Karpas-422 (cell line): ENCODE data around the gene UNC5C. TPM values are rescaled to one million over a fixed set of nuclear protein-coding genes. Genes with fewer than 3 reads are reported as not detected.
A peak's percentile ranks its signal among the peaks of the same experiment; 100 is the strongest.

Source experiments
- DNase-seq: peaks from one replicate; pipeline ENCODE4 v3.0.0-alpha.2; 2015
- H2AFZ ChIP-seq: fragments of 200-600 bp; sonication (generic); 2 replicates; pipeline ENCODE4 v1.6.1; 2014; ENCODE audit warnings: antibody characterized with exemption, low read length, mixed read lengths
- H3K27ac ChIP-seq: fragments of 200-600 bp; sonication (generic); 2 replicates; pipeline ENCODE4 v1.5.1; 2014; ENCODE audit warnings: mild to moderate bottlenecking, low read length, moderate library complexity
- H3K27me3 ChIP-seq: fragments of 200-600 bp; sonication (generic); 2 replicates; pipeline ENCODE4 v1.6.1; 2014; ENCODE audit warnings: low read length, mixed read lengths
- H3K36me3 ChIP-seq: fragments of 200-600 bp; sonication (generic); 2 replicates; pipeline ENCODE4 v1.6.1; 2014; ENCODE audit warnings: low read length, mixed read lengths; ENCODE audit not compliant: insufficient read depth
- H3K4me1 ChIP-seq: fragments of 200-600 bp; sonication (generic); 2 replicates; pipeline ENCODE4 v1.6.1; 2014; ENCODE audit warnings: mild to moderate bottlenecking, low read length, mixed read lengths
- H3K4me2 ChIP-seq: fragments of 200-600 bp; sonication (generic); 2 replicates; pipeline ENCODE4 v1.6.1; 2014; ENCODE audit warnings: low read length, low read depth, mild to moderate bottlenecking; ENCODE audit not compliant: poor library complexity, severe bottlenecking
- H3K4me3 ChIP-seq: fragments of 200-600 bp; sonication (generic); 2 replicates; pipeline ENCODE4 v1.5.1; 2014; ENCODE audit warnings: mild to moderate bottlenecking, antibody characterized with exemption, low read length, mixed read lengths
- H3K79me2 ChIP-seq: fragments of 200-600 bp; sonication (generic); 2 replicates; pipeline ENCODE4 v1.6.1; 2014; ENCODE audit warnings: mild to moderate bottlenecking, low read length, mixed read lengths
- H3K9ac ChIP-seq: fragments of 200-600 bp; sonication (generic); 2 replicates; pipeline ENCODE4 v1.6.0; 2014; ENCODE audit warnings: low read length
- H3K9me2 ChIP-seq: fragments of 200-600 bp; sonication (generic), shearing (Covaris generic); replicated peaks from 2 replicates; pipeline ENCODE4 v1.6.0; 2014; ENCODE audit warnings: mild to moderate bottlenecking, low read length, moderate library complexity; ENCODE audit not compliant: insufficient read depth
- H3K9me3 ChIP-seq: fragments of 300-700, 200-600 bp; sonication (generic); 2 replicates; pipeline ENCODE4 v1.6.1; 2014; ENCODE audit warnings: low read length, mixed read lengths
- H4K20me1 ChIP-seq: fragments of 200-600 bp; sonication (generic); 2 replicates; pipeline ENCODE4 v1.6.1; 2014; ENCODE audit warnings: mild to moderate bottlenecking, antibody characterized with exemption, low read length, low read depth; ENCODE audit not compliant: insufficient read depth
- total RNA-seq: library from RNA; depleted of rRNA; stranded (reverse); fragments of >200 nt; shearing (Covaris generic); gene quantifications from 2 replicates; pipeline ENCODE4 v1.2.3, GENCODE V29; 2014; ENCODE audit warnings: low replicate concordance

UNC5C gene
- total RNA-seq, 1 experiment from 2014 or later, result not detected

DNA sequence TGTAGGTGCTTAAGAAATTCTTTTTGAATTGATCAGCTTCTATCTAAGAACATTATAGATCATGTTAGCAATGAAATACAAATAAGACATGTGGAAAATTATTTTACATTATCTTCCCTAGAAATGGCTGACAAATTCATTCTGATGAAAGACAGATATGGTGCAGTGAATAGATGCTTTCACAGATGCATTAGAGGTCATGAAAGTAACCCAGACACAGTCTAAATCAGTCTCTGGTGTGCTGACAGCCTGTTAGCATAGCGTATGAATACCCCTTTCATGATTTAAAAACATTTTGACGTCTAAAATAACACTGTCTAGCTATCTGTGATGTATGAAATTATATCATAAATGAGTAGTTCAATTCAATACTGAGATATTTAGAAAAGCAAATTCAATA is 180.9 kb downstream of the UNC5C start:
- no peak overlapping the region for H2AFZ ChIP-seq
- H3K79me2 ChIP-seq, result no peaks in the 10 kb centered on the region
- H3K27me3 ChIP-seq, result no peaks in the 10 kb centered on the region
- no peaks in the 10 kb centered on the region for H3K4me1 ChIP-seq
- H3K9me2 ChIP-seq, result no peaks in the 10 kb centered on the region
- H3K36me3 ChIP-seq, result no peaks in the 10 kb centered on the region
- no peak overlapping the region for H3K4me2 ChIP-seq
- no peak overlapping the region for H3K27ac ChIP-seq
- H3K9ac ChIP-seq, result no peak overlapping the region
- H3K9me3 ChIP-seq, result no peaks in the 10 kb centered on the region
- no peak overlapping the region for H3K4me3 ChIP-seq
- no peaks in the 10 kb centered on the region for H4K20me1 ChIP-seq
- DNase-seq, result no peak

DNA sequence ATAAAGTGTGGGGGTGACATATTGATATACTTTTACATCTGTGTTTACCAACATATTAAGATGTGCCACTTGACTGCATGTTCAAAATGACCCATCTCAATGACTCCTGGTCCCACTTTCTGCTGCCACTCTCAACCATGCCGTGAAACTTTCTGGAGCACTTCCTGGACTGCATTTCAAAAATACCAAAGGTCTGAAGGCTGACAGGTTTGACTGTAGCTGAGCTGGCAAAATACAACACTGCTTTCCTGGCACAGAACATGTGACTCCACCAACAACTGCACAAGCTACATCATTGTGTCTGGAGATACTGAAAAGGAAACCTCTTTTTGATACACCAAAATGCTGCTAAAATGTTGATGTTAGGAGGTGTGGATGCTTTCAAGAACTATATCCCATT is 184.8 kb downstream of the UNC5C start:
- Histone ChIP-seq H3K79me2 (no peaks in the 10 kb centered on the region), H3K4me3 (no peak overlapping the region), H4K20me1 (no peaks in the 10 kb centered on the region), H3K36me3 (no peaks in the 10 kb centered on the region), H3K27me3 (no peaks in the 10 kb centered on the region), H3K9me3 (no peaks in the 10 kb centered on the region), H3K27ac (no peak overlapping the region), H3K9me2 (no peaks in the 10 kb centered on the region), H3K9ac (no peak overlapping the region), H3K4me2 (no peak overlapping the region), H3K4me1 (no peaks in the 10 kb centered on the region), H2AFZ (no peak overlapping the region)
- no peak for DNase-seq

GRCh38 chr4:95363559-95363925 is 185.2 kb downstream of the UNC5C start:
- Histone ChIP-seq H4K20me1 (no peaks in the 10 kb centered on the region), H3K9ac (no peak overlapping the region), H3K9me3 (no peaks in the 10 kb centered on the region), H3K4me2 (no peak overlapping the region), H3K79me2 (no peaks in the 10 kb centered on the region), H3K9me2 (no peaks in the 10 kb centered on the region), H3K4me1 (no peaks in the 10 kb centered on the region), H3K36me3 (no peaks in the 10 kb centered on the region), H3K27ac (no peak overlapping the region), H2AFZ (no peak overlapping the region), H3K27me3 (no peaks in the 10 kb centered on the region), H3K4me3 (no peak overlapping the region)
- no peak for DNase-seq

DNA sequence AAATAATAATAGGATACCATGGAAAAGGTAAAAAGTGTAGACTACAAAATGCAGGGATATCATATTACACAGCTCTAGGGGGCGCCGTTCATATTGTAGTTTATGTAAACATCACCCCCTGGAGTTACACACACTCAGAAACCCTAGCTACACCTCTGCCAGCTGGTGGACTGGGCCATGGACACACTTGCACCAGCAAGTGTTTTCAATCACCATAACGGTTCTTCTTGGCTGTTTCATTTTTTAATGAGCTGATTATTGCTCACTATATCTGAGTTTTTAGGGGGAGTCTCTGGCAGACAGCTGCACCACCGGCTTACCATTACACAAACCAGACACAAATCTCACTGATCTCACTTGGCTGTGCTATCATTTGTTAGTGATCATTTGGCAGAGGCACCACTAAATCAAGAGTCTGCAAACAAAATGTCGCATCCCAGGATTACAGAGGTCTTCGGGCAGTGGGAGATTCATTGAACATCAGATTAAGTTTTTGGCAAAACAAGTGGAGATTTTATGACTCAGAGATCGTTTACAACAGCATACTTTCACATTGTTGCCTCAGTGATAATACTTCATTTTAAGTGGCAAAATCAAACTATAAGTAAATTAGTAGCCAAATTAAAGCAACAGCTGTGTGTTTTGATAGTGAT is 185.7 kb downstream of the UNC5C start:
- Histone ChIP-seq H3K27me3 (no peaks in the 10 kb centered on the region), H3K9ac (no peak overlapping the region), H2AFZ (no peak overlapping the region), H3K27ac (no peak overlapping the region), H3K9me2 (no peaks in the 10 kb centered on the region), H3K9me3 (no peaks in the 10 kb centered on the region), H4K20me1 (no peaks in the 10 kb centered on the region), H3K36me3 (no peaks in the 10 kb centered on the region), H3K4me2 (no peak overlapping the region), H3K4me1 (no peaks in the 10 kb centered on the region), H3K79me2 (no peaks in the 10 kb centered on the region), H3K4me3 (no peak overlapping the region)
- peak; percentile 42 for DNase-seq

- no peaks in the 10 kb centered on the region for H4K20me1 ChIP-seq
- H3K27ac ChIP-seq, result no peak overlapping the region
- no peaks in the 10 kb centered on the region for H3K36me3 ChIP-seq
- no peaks in the 10 kb centered on the region for H3K79me2 ChIP-seq
- no peak overlapping the region for H2AFZ ChIP-seq
- H3K9ac ChIP-seq, result no peak overlapping the region
- H3K9me3 ChIP-seq, result no peaks in the 10 kb centered on the region
- DNase-seq, result no peak
- no peak overlapping the region for H3K4me3 ChIP-seq
- no peaks in the 10 kb centered on the region for H3K27me3 ChIP-seq
- no peak overlapping the region for H3K4me2 ChIP-seq
- H3K9me2 ChIP-seq, result no peaks in the 10 kb centered on the region
- no peaks in the 10 kb centered on the region for H3K4me1 ChIP-seq
Observed at GRCh38 chr4:95362066-95362465, 186.7 kb downstream of the UNC5C start.

DNA sequence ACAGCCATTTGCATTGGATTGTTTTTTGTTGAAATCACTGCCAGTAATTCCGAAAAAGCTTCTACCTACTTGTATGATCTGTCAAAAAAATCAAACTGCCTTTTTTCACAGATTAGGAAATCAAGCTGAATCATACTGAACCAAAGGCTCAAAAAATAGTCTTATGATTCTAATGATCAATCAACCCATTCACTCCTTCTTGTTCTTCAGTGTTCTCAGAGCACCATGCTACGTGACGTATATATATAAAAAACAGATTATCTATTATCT is 187.1 kb downstream of the UNC5C start:
- Histone ChIP-seq H3K36me3 (no peaks in the 10 kb centered on the region), H3K27me3 (no peaks in the 10 kb centered on the region), H3K4me3 (no peak overlapping the region), H3K27ac (no peak overlapping the region), H4K20me1 (no peaks in the 10 kb centered on the region), H3K4me2 (no peak overlapping the region), H3K4me1 (no peaks in the 10 kb centered on the region), H2AFZ (no peak overlapping the region), H3K9me3 (no peaks in the 10 kb centered on the region), H3K9ac (no peak overlapping the region), H3K9me2 (no peaks in the 10 kb centered on the region), H3K79me2 (no peaks in the 10 kb centered on the region)
- no peak for DNase-seq

DNA sequence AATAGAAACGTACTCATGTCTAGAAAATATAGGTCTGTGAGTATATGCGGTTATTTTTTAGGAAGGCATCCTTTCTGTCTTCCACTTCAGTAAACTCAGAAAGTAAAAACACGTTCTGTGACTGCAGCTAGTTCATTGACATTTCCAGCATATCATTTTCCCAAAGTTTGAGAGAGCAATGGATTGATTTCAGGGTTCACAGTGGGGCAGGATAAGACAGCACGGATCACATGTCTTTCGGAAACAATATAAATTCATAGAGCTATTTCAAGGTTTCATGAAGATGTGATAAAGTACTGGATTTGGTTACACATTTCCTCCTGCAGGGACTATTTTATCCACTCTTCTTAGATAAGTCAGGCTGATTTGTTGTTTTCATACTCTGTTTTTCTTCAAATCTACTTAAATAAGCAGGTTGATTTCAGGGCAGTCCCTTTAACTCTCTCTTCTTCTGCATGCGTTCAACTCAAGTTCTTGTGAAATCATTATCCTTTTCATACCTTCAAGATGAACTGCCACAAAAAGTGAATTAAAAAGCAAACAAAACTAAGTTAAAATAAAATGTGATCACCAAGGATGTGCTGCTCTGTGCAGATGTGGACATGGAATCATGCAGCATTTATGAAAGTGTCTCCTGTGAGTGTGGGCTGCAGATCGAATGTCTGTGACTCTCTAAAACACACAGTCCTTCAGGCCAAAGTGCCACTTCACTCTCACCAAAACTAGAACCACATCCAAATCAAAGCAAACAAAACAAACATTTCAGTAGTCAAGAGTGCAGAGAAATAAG is 187.7 kb downstream of the UNC5C start:
- H3K4me3 ChIP-seq, result no peak overlapping the region
- H3K4me1 ChIP-seq, result no peaks in the 10 kb centered on the region
- H4K20me1 ChIP-seq, result no peaks in the 10 kb centered on the region
- no peaks in the 10 kb centered on the region for H3K36me3 ChIP-seq
- H3K9ac ChIP-seq, result no peak overlapping the region
- no peak overlapping the region for H3K27ac ChIP-seq
- H3K9me2 ChIP-seq, result no peaks in the 10 kb centered on the region
- no peaks in the 10 kb centered on the region for H3K27me3 ChIP-seq
- no peaks in the 10 kb centered on the region for H3K9me3 ChIP-seq
- H3K79me2 ChIP-seq, result no peaks in the 10 kb centered on the region
- H2AFZ ChIP-seq, result no peak overlapping the region
- no peak for DNase-seq
- H3K4me2 ChIP-seq, result no peak overlapping the region

DNA sequence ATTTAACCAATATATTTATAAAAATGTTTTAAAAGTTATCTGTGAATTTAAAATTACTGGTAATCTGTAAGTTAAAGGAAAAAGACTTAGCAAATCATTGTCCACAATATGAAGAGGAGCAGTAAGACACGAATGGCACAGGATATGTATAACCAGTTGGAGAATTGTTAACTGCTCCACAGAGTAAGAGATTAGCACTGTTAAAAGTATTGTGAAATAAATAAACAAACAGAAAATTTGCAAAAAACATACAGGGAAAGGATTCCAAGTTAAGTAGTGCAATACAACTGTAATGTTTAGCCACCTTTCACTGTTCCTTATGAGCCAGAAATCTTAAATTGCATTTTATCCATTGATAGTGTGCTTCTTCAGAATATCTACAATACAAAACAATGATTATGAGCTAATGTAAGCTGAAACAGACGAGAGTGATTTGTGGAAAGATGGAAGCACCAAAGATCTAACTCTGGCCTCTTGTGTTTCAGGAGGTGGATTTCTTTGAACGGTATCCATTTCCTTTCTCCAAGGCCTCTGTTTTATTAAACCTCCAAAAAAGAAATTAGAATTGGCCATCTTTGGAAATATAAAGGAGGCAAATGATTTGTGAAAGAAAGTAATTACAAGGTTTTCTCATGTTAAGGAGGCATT is 188.4 kb downstream of the UNC5C start:
- no peak overlapping the region for H3K4me3 ChIP-seq
- H3K4me2 ChIP-seq, result no peak overlapping the region
- H3K79me2 ChIP-seq, result no peaks in the 10 kb centered on the region
- no peak overlapping the region for H3K27ac ChIP-seq
- no peaks in the 10 kb centered on the region for H4K20me1 ChIP-seq
- H2AFZ ChIP-seq, result no peak overlapping the region
- H3K4me1 ChIP-seq, result no peaks in the 10 kb centered on the region
- DNase-seq, result no peak
- no peaks in the 10 kb centered on the region for H3K36me3 ChIP-seq
- H3K9me3 ChIP-seq, result no peaks in the 10 kb centered on the region
- no peaks in the 10 kb centered on the region for H3K9me2 ChIP-seq
- no peak overlapping the region for H3K9ac ChIP-seq
- no peaks in the 10 kb centered on the region for H3K27me3 ChIP-seq
